SK-N-SH (cell line): ENCODE measurements around the gene CLDN15. TPM values are rescaled to one million over a fixed set of nuclear protein-coding genes. Genes with fewer than 3 reads are reported as not detected.

Experiments
- CTCF ChIA-PET: fragments of 300-600, 350-600 bp; formaldehyde crosslinking; extraction: SDS; loops from one replicate; lab custom pipeline; 2021; lab: Yijun Ruan, JAX
- POLR2A ChIA-PET: fragments of 350-600 bp; sonication (Branson Sonifier 250); formaldehyde crosslinking; extraction: SDS; loops from one replicate; lab custom pipeline; 2020; ENCODE audit warnings: antibody characterized with exemption, inconsistent platforms; lab: Yijun Ruan, JAX
- DNase-seq: peaks from one replicate; pipeline ENCODE4 v3.0.0; 2012
- H2AFZ ChIP-seq: fragments of 200-600 bp; sonication (generic); 2 replicates; pipeline ENCODE4 v1.8.1; 2016; ENCODE audit warnings: antibody characterized with exemption, mild to moderate bottlenecking, low read depth
- H3F3A ChIP-seq: fragments of 200-600 bp; sonication (generic); replicated peaks from 2 replicates; pipeline ENCODE3; 2016; ENCODE audit warnings: antibody characterized with exemption, mild to moderate bottlenecking; ENCODE audit not compliant: insufficient read depth
- H3K27ac ChIP-seq, 2 experiments: fragments of 200-500 bp in 1 of 2; fragments of 200-600 bp in 1 of 2; sonication (Bioruptor generic) in 1 of 2; sonication (generic), shearing (Covaris generic) in 1 of 2; 2 replicates each; pipeline versions ENCODE4 v1.5.1 to v1.6.1; 2014 to 2016; ENCODE audit warnings: low read depth in 2 of 2, inconsistent platforms in 1 of 2, low read length in 1 of 2, mild to moderate bottlenecking in 1 of 2, mixed read lengths in 1 of 2
- H3K27me3 ChIP-seq: fragments of 200-600 bp; sonication (generic), shearing (Covaris generic); 2 replicates; pipeline ENCODE4 v1.6.1; 2016; ENCODE audit warnings: mixed run types; ENCODE audit not compliant: insufficient read depth
- H3K36me3 ChIP-seq, 2 experiments: fragments of 200-500 bp in 1 of 2; fragments of 200-600 bp in 1 of 2; sonication (Bioruptor generic) in 1 of 2; sonication (generic) in 1 of 2; replicated peaks in 1 of 2; 2 replicates each; pipeline versions ENCODE3 to v1.5.1; 2014 to 2016; ENCODE audit warnings: low read length in 1 of 2, mild to moderate bottlenecking in 1 of 2; ENCODE audit not compliant: insufficient read depth in 2 of 2, control insufficient read depth in 1 of 2
- H3K4me1 ChIP-seq, 2 experiments: fragments of 200-500 bp in 1 of 2; fragments of 200-600 bp in 1 of 2; sonication (Bioruptor generic) in 1 of 2; sonication (generic), shearing (Covaris generic) in 1 of 2; 2 replicates each; pipeline versions ENCODE4 v1.5.1 to v1.6.1; 2014 to 2016; ENCODE audit warnings: low read depth in 1 of 2, low read length in 1 of 2, mixed run types in 1 of 2; ENCODE audit not compliant: insufficient read depth in 2 of 2, control insufficient read depth in 1 of 2
- H3K4me2 ChIP-seq: fragments of 200-600 bp; sonication (generic), shearing (Covaris generic); 2 replicates; pipeline ENCODE4 v1.6.1; 2017; ENCODE audit warnings: mixed run types
- H3K4me3 ChIP-seq, 2 experiments: fragments of 200-500 bp in 1 of 2; fragments of 200-600 bp in 1 of 2; sonication (Bioruptor generic) in 1 of 2; sonication (generic), shearing (Covaris generic) in 1 of 2; 2 replicates each; pipeline versions ENCODE4 v1.5.1 to v1.8.1; 2014 to 2016; ENCODE audit warnings: low read depth in 2 of 2, inconsistent platforms in 1 of 2, low read length in 1 of 2, mild to moderate bottlenecking in 1 of 2, mixed read lengths in 1 of 2, moderate library complexity in 1 of 2
- H3K79me2 ChIP-seq: fragments of 200-600 bp; sonication (generic); 2 replicates; pipeline ENCODE4 v1.8.1; 2017; ENCODE audit warnings: mild to moderate bottlenecking; ENCODE audit not compliant: insufficient read depth
- H3K9ac ChIP-seq: fragments of 200-600 bp; sonication (generic); 2 replicates; pipeline ENCODE4 v1.6.1; 2017; ENCODE audit warnings: mixed run types
- H3K9me2 ChIP-seq: fragments of 200-600 bp; sonication (generic); 2 replicates; pipeline ENCODE4 v1.6.1; 2017; ENCODE audit warnings: mixed run types
- H3K9me3 ChIP-seq: fragments of 200-600 bp; sonication (generic); 2 replicates; pipeline ENCODE4 v1.6.1; 2017; ENCODE audit warnings: mixed run types, mild to moderate bottlenecking, moderate library complexity
- H4K20me1 ChIP-seq: fragments of 200-600 bp; sonication (generic); 2 replicates; pipeline ENCODE4 v1.6.1; 2017; ENCODE audit warnings: mild to moderate bottlenecking, mixed run types; ENCODE audit not compliant: insufficient read depth
- EP300 ChIP-seq, 2 experiments: IDR thresholded peaks; 2 replicates each; pipeline versions ENCODE4 v1.4.0 to v1.6.1; 2012; ENCODE audit warnings: borderline replicate concordance in 1 of 2, low read depth in 1 of 2, low read length in 1 of 2
- EZH2phosphoT487 ChIP-seq: fragments of 200-600 bp; sonication (generic); IDR thresholded peaks from 2 replicates; pipeline ENCODE4 v1.6.1; 2017; ENCODE audit warnings: low read depth, mixed run types, mild to moderate bottlenecking, antibody characterized with exemption, moderate library complexity, borderline replicate concordance
- FOSL2 ChIP-seq: IDR thresholded peaks from 2 replicates; pipeline ENCODE4 v1.4.0; 2012; ENCODE audit warnings: low read depth, mild to moderate bottlenecking, moderate library complexity, borderline replicate concordance
- FOXJ3 ChIP-seq: sonication (generic); formaldehyde crosslinking; IDR thresholded peaks from 2 replicates; pipeline ENCODE4 v1.5.1; 2020; ENCODE audit warnings: mild to moderate bottlenecking, missing genetic modification reagents
- FOXM1 ChIP-seq: IDR thresholded peaks from 2 replicates; pipeline ENCODE4 v1.4.0; 2012; ENCODE audit warnings: low read depth, mild to moderate bottlenecking
- GABPA ChIP-seq: IDR thresholded peaks from 2 replicates; pipeline ENCODE4 v1.4.0; 2012; ENCODE audit warnings: low read depth, mild to moderate bottlenecking
- NFIC ChIP-seq: IDR thresholded peaks from 2 replicates; pipeline ENCODE4 v1.4.0; 2012; ENCODE audit warnings: borderline replicate concordance
- NRF1 ChIP-seq: IDR thresholded peaks from 2 replicates; pipeline ENCODE4 v1.6.1; 2012; ENCODE audit warnings: low read depth, mild to moderate bottlenecking, low read length
- RAD21 ChIP-seq: IDR thresholded peaks from 2 replicates; pipeline ENCODE4 v1.6.1; 2012; ENCODE audit warnings: mild to moderate bottlenecking, low read length
- RFX5 ChIP-seq: IDR thresholded peaks from 2 replicates; pipeline ENCODE4 v1.6.1; 2012; ENCODE audit warnings: mild to moderate bottlenecking, improper control_type of control experiment, low read length
- TAF1 ChIP-seq: IDR thresholded peaks from 2 replicates; pipeline ENCODE4 v1.6.1; 2012; ENCODE audit warnings: low read depth, mild to moderate bottlenecking, low read length, moderate library complexity, borderline replicate concordance
- YY1 ChIP-seq: IDR thresholded peaks from 2 replicates; pipeline ENCODE4 v1.4.0; 2012; ENCODE audit warnings: low read depth, mild to moderate bottlenecking
- WGBS: methylation state at CpG from one replicate; pipeline ENCODE4 v1.1.6; 2017; ENCODE audit warnings: low lambda C conversion rate; 5-methylcytosine and 5-hydroxymethylcytosine counted together
- polyA plus RNA-seq, 3 experiments: library from polyadenylated mRNA; depleted of rRNA; stranded (reverse); fragments of >200 nt; gene quantifications; 2 replicates each; pipeline ENCODE4 v1.2.3, GENCODE V29; 2012
- TF ChIP-seq, protein P1 (sequence below): IDR thresholded peaks from 2 replicates; pipeline ENCODE4 v1.4.0; 2012; ENCODE audit warnings: low read depth, borderline replicate concordance
- TF ChIP-seq, protein P2 (sequence below): IDR thresholded peaks from 2 replicates; pipeline ENCODE4 v1.6.1; 2012; ENCODE audit warnings: mild to moderate bottlenecking, low read depth, low read length, moderate library complexity
- TF ChIP-seq, protein P3 (sequence below): fragments of 200-600 bp; sonication (generic); IDR thresholded peaks from 2 replicates; pipeline ENCODE4 v1.6.1; 2017; ENCODE audit warnings: antibody characterized with exemption, mild to moderate bottlenecking, moderate library complexity

The CLDN15 gene
- polyA plus RNA-seq, 1 of the 3 experiments (the other 2 are of a cell fraction) = 24.0 TPM

- TF ChIP-seq EZH2phosphoT487 (no peak), RAD21 (no peak), TAF1 (no peak), FOSL2 (no peak)
Observed at GRCh38 chr7:101222275-101222830, 15.2 kb downstream of the CLDN15 start (continued).

DNA sequence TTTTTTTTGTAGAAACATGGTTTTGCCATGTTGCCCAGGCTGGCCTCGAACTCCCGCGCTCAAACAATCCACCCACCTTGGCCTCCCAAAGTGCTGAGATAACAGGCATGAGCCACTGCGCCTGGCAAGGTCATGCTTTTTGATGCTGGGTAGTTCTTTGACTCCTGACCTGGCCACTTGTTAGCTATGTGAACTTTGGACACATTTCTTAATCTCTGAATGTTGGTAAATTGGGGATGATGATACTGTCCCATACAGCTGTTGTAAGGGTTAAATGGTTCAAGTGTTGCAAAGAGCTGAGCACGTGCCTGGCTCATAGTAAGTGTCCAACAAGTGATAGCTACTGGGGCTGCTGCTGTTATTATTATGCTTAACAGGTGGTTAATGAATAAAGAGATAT, 17.3 kb downstream of the CLDN15 start:
- CTCF ChIA-PET = interaction anchor here (0.8 to 1.7 kb wide), 4 partner anchors 23 to 70 kb away, joined by 3 to 10 read pairs (median 4); no protein-coding TSS in a partner anchor
- H3K4me3 ChIP-seq = no peak overlapping the region
- H3K9ac ChIP-seq = no peak overlapping the region
- no peak for DNase-seq
- H2AFZ ChIP-seq = no peak overlapping the region
- H3K9me3 ChIP-seq = no peaks in the 10 kb centered on the region
- 86% methylated on average over 5 of the region's 5 CpGs for WGBS
- no peaks in the 10 kb centered on the region for H3K27me3 ChIP-seq
- peaks cover 21 to 27% of the 10 kb centered on the region in 2 experiments for H3K36me3 ChIP-seq
- H3K9me2 ChIP-seq = no peaks in the 10 kb centered on the region
- peaks cover under 1 to 22% of the 10 kb centered on the region in 2 experiments; a peak in 2 of 4 replicates for H3K4me1 ChIP-seq
- TF ChIP-seq FOXM1 (no peak), RAD21 (no peak), RFX5 (no peak), EP300 (IDR thresholded peaks at IDR 0.05; ENCODE audit: borderline replicate concordance in 1 of 2, low read depth in 1 of 2, low read length in 1 of 2) (no peak), TAF1 (no peak), GABPA (no peak), FOXJ3 (CRISPR knock-in tag) (no peak), YY1 (no peak), NFIC (no peak), NRF1 (no peak)
- TF ChIP-seq, protein P1, sequence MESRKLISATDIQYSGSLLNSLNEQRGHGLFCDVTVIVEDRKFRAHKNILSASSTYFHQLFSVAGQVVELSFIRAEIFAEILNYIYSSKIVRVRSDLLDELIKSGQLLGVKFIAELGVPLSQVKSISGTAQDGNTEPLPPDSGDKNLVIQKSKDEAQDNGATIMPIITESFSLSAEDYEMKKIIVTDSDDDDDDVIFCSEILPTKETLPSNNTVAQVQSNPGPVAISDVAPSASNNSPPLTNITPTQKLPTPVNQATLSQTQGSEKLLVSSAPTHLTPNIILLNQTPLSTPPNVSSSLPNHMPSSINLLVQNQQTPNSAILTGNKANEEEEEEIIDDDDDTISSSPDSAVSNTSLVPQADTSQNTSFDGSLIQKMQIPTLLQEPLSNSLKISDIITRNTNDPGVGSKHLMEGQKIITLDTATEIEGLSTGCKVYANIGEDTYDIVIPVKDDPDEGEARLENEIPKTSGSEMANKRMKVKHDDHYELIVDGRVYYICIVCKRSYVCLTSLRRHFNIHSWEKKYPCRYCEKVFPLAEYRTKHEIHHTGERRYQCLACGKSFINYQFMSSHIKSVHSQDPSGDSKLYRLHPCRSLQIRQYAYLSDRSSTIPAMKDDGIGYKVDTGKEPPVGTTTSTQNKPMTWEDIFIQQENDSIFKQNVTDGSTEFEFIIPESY = no peak
- TF ChIP-seq, protein P2, sequence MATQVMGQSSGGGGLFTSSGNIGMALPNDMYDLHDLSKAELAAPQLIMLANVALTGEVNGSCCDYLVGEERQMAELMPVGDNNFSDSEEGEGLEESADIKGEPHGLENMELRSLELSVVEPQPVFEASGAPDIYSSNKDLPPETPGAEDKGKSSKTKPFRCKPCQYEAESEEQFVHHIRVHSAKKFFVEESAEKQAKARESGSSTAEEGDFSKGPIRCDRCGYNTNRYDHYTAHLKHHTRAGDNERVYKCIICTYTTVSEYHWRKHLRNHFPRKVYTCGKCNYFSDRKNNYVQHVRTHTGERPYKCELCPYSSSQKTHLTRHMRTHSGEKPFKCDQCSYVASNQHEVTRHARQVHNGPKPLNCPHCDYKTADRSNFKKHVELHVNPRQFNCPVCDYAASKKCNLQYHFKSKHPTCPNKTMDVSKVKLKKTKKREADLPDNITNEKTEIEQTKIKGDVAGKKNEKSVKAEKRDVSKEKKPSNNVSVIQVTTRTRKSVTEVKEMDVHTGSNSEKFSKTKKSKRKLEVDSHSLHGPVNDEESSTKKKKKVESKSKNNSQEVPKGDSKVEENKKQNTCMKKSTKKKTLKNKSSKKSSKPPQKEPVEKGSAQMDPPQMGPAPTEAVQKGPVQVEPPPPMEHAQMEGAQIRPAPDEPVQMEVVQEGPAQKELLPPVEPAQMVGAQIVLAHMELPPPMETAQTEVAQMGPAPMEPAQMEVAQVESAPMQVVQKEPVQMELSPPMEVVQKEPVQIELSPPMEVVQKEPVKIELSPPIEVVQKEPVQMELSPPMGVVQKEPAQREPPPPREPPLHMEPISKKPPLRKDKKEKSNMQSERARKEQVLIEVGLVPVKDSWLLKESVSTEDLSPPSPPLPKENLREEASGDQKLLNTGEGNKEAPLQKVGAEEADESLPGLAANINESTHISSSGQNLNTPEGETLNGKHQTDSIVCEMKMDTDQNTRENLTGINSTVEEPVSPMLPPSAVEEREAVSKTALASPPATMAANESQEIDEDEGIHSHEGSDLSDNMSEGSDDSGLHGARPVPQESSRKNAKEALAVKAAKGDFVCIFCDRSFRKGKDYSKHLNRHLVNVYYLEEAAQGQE = no peak
- TF ChIP-seq, protein P3, sequence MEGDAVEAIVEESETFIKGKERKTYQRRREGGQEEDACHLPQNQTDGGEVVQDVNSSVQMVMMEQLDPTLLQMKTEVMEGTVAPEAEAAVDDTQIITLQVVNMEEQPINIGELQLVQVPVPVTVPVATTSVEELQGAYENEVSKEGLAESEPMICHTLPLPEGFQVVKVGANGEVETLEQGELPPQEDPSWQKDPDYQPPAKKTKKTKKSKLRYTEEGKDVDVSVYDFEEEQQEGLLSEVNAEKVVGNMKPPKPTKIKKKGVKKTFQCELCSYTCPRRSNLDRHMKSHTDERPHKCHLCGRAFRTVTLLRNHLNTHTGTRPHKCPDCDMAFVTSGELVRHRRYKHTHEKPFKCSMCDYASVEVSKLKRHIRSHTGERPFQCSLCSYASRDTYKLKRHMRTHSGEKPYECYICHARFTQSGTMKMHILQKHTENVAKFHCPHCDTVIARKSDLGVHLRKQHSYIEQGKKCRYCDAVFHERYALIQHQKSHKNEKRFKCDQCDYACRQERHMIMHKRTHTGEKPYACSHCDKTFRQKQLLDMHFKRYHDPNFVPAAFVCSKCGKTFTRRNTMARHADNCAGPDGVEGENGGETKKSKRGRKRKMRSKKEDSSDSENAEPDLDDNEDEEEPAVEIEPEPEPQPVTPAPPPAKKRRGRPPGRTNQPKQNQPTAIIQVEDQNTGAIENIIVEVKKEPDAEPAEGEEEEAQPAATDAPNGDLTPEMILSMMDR = no peak
- POLR2A ChIA-PET = interaction anchor here (1.1 kb wide), 1 partner anchor 18 kb away, joined by 3 read pairs; the partner anchor contains the start of gene CLDN15
- H4K20me1 ChIP-seq = peaks cover 7% of the 10 kb centered on the region
- no peaks in the 10 kb centered on the region for H3F3A ChIP-seq
- peak overlapping the region; percentile 95; the same call in 1 of the 2 replicates for H3K4me2 ChIP-seq
- peaks cover 64% of the 10 kb centered on the region for H3K79me2 ChIP-seq
- no peak overlapping the region for H3K27ac ChIP-seq
